H1 (cell line): ENCODE measurements around the gene DCAF7. TPM values are rescaled to one million over a fixed set of nuclear protein-coding genes. Genes with fewer than 3 reads are reported as not detected.

Source experiments
- CTCF ChIA-PET: fragments of 300-600 bp; sonication (Branson Sonifier 250); formaldehyde crosslinking; loops from one replicate; lab custom pipeline; 2021; ENCODE audit not compliant: partially characterized antibody; lab: Charles Lee
- POLR2A ChIA-PET: fragments of 300-600 bp; sonication (Branson Sonifier 250); formaldehyde crosslinking; loops from one replicate; lab custom pipeline; 2021; ENCODE audit warnings: inconsistent platforms; ENCODE audit not compliant: partially characterized antibody; lab: Charles Lee
- DNase-seq, 2 experiments: peaks; one replicate each; pipeline versions ENCODE4 v3.0.0 to v3.0.0-alpha.2; 2010 to 2022; ENCODE audit warnings: low spot score in 2 of 2, low read depth in 1 of 2, mixed read lengths in 1 of 2
- FAIRE-seq: peaks from 2 replicates; lab custom pipeline; 2011; peaks lifted over from hg19 to GRCh38; lab: Jason Lieb, UNC
- H2AFZ ChIP-seq: 2 replicates; pipeline ENCODE4 v1.8.1; 2012; ENCODE audit warnings: low read length, inconsistent platforms
- H2AK5ac ChIP-seq: 2 replicates; pipeline ENCODE4 v1.6.1; 2013; ENCODE audit warnings: low read depth, low read length
- H2BK120ac ChIP-seq: replicated peaks from 2 replicates; pipeline ENCODE3; 2013; ENCODE audit warnings: low read depth, low read length, inconsistent platforms
- H2BK12ac ChIP-seq: 2 replicates; pipeline ENCODE4 v1.6.1; 2013; ENCODE audit warnings: low read depth, low read length
- H2BK15ac ChIP-seq: 2 replicates; pipeline ENCODE4 v1.6.1; 2013; ENCODE audit warnings: low read length
- H2BK20ac ChIP-seq: 2 replicates; pipeline ENCODE4 v1.6.1; 2013; ENCODE audit warnings: low read length
- H2BK5ac ChIP-seq: 2 replicates; pipeline ENCODE4 v1.6.1; 2013; ENCODE audit warnings: low read depth, low read length
- H3K14ac ChIP-seq: 2 replicates; pipeline ENCODE4 v1.6.1; 2013; ENCODE audit warnings: inconsistent platforms; ENCODE audit not compliant: insufficient read length
- H3K18ac ChIP-seq: 2 replicates; pipeline ENCODE4 v1.6.1; 2013; ENCODE audit warnings: low read length; ENCODE audit errors: extremely low read depth
- H3K23ac ChIP-seq: 2 replicates; pipeline ENCODE4 v1.6.1; 2013; ENCODE audit warnings: inconsistent platforms; ENCODE audit not compliant: insufficient read length
- H3K23me2 ChIP-seq: 2 replicates; pipeline ENCODE4 v1.6.1; 2013; ENCODE audit warnings: low read depth, low read length
- H3K27ac ChIP-seq: 2 replicates; pipeline ENCODE4 v1.6.1; 2011; ENCODE audit warnings: low read depth, low read length, inconsistent platforms
- H3K27me3 ChIP-seq, 4 experiments: replicated peaks in 1 of 4; 1 replicate in 1 of 4; 2 replicates in 3 of 4; pipeline versions ENCODE4 v1.6.1 to v1.8.1; 2011 to 2013; ENCODE audit warnings: low read length in 3 of 4, mild to moderate bottlenecking in 3 of 4, inconsistent platforms in 2 of 4, mixed read lengths in 2 of 4, moderate library complexity in 1 of 4; ENCODE audit not compliant: control insufficient read depth in 3 of 4, insufficient read depth in 3 of 4; ENCODE audit errors: extremely low read depth in 1 of 4
- H3K36me3 ChIP-seq, 4 experiments: 2 replicates each; pipeline versions ENCODE4 v1.6.1 to v1.8.1; 2011 to 2013; ENCODE audit warnings: mild to moderate bottlenecking in 4 of 4, low read length in 3 of 4, moderate library complexity in 2 of 4, control low read depth in 1 of 4, inconsistent platforms in 1 of 4; ENCODE audit not compliant: insufficient read depth in 4 of 4, control insufficient read depth in 2 of 4
- H3K4ac ChIP-seq: replicated peaks from 2 replicates; pipeline ENCODE3; 2013; ENCODE audit warnings: low read length, low read depth, mixed read lengths, inconsistent platforms; ENCODE audit not compliant: insufficient read length
- H3K4me1 ChIP-seq, 4 experiments: replicated peaks in 1 of 4; 1 replicate in 1 of 4; 2 replicates in 3 of 4; pipeline versions ENCODE4 v1.6.1 to v1.8.1; 2011 to 2013; ENCODE audit warnings: low read length in 3 of 4, inconsistent platforms in 2 of 4, mixed read lengths in 1 of 4; ENCODE audit not compliant: insufficient read depth in 4 of 4, control insufficient read depth in 3 of 4
- H3K4me2 ChIP-seq, 2 experiments: 2 replicates each; pipeline versions ENCODE4 v1.6.1 to v1.8.1; 2011 to 2013; ENCODE audit warnings: low read depth in 2 of 2, low read length in 2 of 2, control low read depth in 1 of 2, inconsistent platforms in 1 of 2, mild to moderate bottlenecking in 1 of 2; ENCODE audit not compliant: insufficient read depth in 1 of 2
- H3K4me3 ChIP-seq, 4 experiments: fragments of 200-600, 300-600 bp in 1 of 4; sonication (generic), shearing (Covaris generic), sonication (Bioruptor Twin) in 1 of 4; 2 replicates each; pipeline versions ENCODE4 v1.5.1 to v1.8.1; 2011 to 2016; ENCODE audit warnings: low read length in 4 of 4, low read depth in 3 of 4, control low read depth in 2 of 4, inconsistent platforms in 2 of 4, mild to moderate bottlenecking in 2 of 4, mixed read lengths in 1 of 4, moderate library complexity in 1 of 4; ENCODE audit not compliant: insufficient read depth in 2 of 4; ENCODE audit errors: extremely low read depth in 1 of 4
- H3K56ac ChIP-seq: replicated peaks from 2 replicates; pipeline ENCODE3; 2013; ENCODE audit warnings: low read depth, mild to moderate bottlenecking, mixed read lengths, low read length, inconsistent platforms; ENCODE audit not compliant: insufficient read length
- H3K79me1 ChIP-seq: 2 replicates; pipeline ENCODE4 v1.6.1; 2013; ENCODE audit warnings: low read depth, low read length, control low read depth
- H3K79me2 ChIP-seq, 2 experiments: 2 replicates each; pipeline versions ENCODE4 v1.6.1 to v1.8.1; 2012 to 2013; ENCODE audit warnings: low read length in 2 of 2, mild to moderate bottlenecking in 2 of 2, inconsistent platforms in 1 of 2; ENCODE audit not compliant: insufficient read depth in 2 of 2, control insufficient read depth in 1 of 2
- H3K9ac ChIP-seq, 4 experiments: replicated peaks in 1 of 4; 1 replicate in 1 of 4; 2 replicates in 3 of 4; pipeline versions ENCODE4 v1.6.1 to v1.8.1; 2011 to 2013; ENCODE audit warnings: low read depth in 3 of 4, low read length in 3 of 4, control low read depth in 2 of 4, mild to moderate bottlenecking in 2 of 4, moderate library complexity in 2 of 4, inconsistent platforms in 1 of 4; ENCODE audit errors: extremely low read depth in 1 of 4
- H3K9me3 ChIP-seq, 2 experiments: 2 replicates each; pipeline versions ENCODE4 v1.6.1 to v1.8.1; 2012 to 2013; ENCODE audit warnings: mild to moderate bottlenecking in 2 of 2, moderate library complexity in 2 of 2, control low read depth in 1 of 2, inconsistent platforms in 1 of 2, low read depth in 1 of 2, low read length in 1 of 2, mixed read lengths in 1 of 2; ENCODE audit not compliant: insufficient read depth in 2 of 2
- H4K20me1 ChIP-seq, 2 experiments: replicated peaks in 1 of 2; 2 replicates each; pipeline versions ENCODE3 to v1.8.1; 2011 to 2013; ENCODE audit warnings: inconsistent platforms in 2 of 2, low read length in 2 of 2, mild to moderate bottlenecking in 1 of 2; ENCODE audit not compliant: insufficient read depth in 2 of 2, control insufficient read depth in 1 of 2
- H4K5ac ChIP-seq: 2 replicates; pipeline ENCODE4 v1.6.1; 2013; ENCODE audit warnings: low read length, low read depth, mixed read lengths, inconsistent platforms; ENCODE audit not compliant: insufficient read length
- H4K8ac ChIP-seq: 2 replicates; pipeline ENCODE4 v1.8.0; 2013; ENCODE audit warnings: mild to moderate bottlenecking, moderate library complexity, low read length, inconsistent platforms; ENCODE audit not compliant: insufficient read depth; ENCODE audit errors: extremely low read depth
- H4K91ac ChIP-seq: replicated peaks from 2 replicates; pipeline ENCODE3; 2013; ENCODE audit warnings: low read length, mixed read lengths, inconsistent platforms; ENCODE audit not compliant: insufficient read length
- CBX5 ChIP-seq: fragments of 300-800, 300-1000 bp; sonication (generic); IDR thresholded peaks from 2 replicates; pipeline ENCODE4 v1.7.1; 2016; ENCODE audit warnings: antibody characterized with exemption, low read length, low read depth
- EP300 ChIP-seq, 2 experiments: IDR thresholded peaks; 1 replicate in 1 of 2; 2 replicates in 1 of 2; pipeline ENCODE4 v1.6.1; 2011 to 2012; ENCODE audit warnings: low read depth in 2 of 2, low read length in 2 of 2, mild to moderate bottlenecking in 2 of 2, borderline replicate concordance in 1 of 2, inconsistent platforms in 1 of 2, moderate library complexity in 1 of 2
- MAFK ChIP-seq: IDR thresholded peaks from 2 replicates; pipeline ENCODE4 v1.6.1; 2012; ENCODE audit warnings: low read depth, mild to moderate bottlenecking, improper control_type of control experiment, low read length
- NRF1 ChIP-seq: IDR thresholded peaks from 2 replicates; pipeline ENCODE4 v1.6.1; 2011; ENCODE audit warnings: mild to moderate bottlenecking, low read depth, low read length, improper control_type of control experiment
- YY1 ChIP-seq: IDR thresholded peaks from 2 replicates; pipeline ENCODE4 v1.6.1; 2011; ENCODE audit warnings: low read depth, mild to moderate bottlenecking, low read length
- WGBS, 2 experiments: shearing (Covaris generic) in 1 of 2; methylation state at CpG; one replicate each; pipeline versions ENCODE4 v1.1.6 to v1.1.7; 2013 to 2015; ENCODE audit warnings: low lambda C conversion rate in 2 of 2, mixed read lengths in 2 of 2, inconsistent platforms in 1 of 2, low coverage in 1 of 2, missing lambda C conversion rate in 1 of 2; ENCODE audit not compliant: insufficient replicate concordance in 2 of 2, insufficient coverage in 1 of 2, insufficient read length in 1 of 2; ENCODE audit errors: extremely low coverage in 1 of 2, missing lambda C conversion rate in 1 of 2; 5-methylcytosine and 5-hydroxymethylcytosine counted together
- polyA plus RNA-seq, 7 experiments: library from polyadenylated mRNA; depleted of rRNA in 3 of 7; stranded (reverse) in 5 of 7; unstranded in 2 of 7; fragments of >200 nt in 5 of 7; fragments of 200-250 nt in 2 of 7; gene quantifications; 1 replicate in 5 of 7; 2 replicates in 1 of 7; 4 replicates in 1 of 7; pipeline versions ENCODE4 v1.2.1 to v1.2.3, GENCODE V29; 2011 to 2013; ENCODE audit warnings: missing spikeins in 2 of 7, mixed read lengths in 2 of 7
- total RNA-seq: library from RNA; stranded (reverse); fragmentation: NEBNext Ultra II Directional; extraction: Animal tissue kit (Norgen Biotek cat#: 25700); gene quantifications from 2 replicates; pipeline ENCODE4 v1.2.1, GENCODE V29; 2021

Gene DCAF7
- total and polyA plus RNA-seq, 2 of the 8 experiments (the other 6 are each of a cell fraction or from before 2014, with no cell fraction given): 74.9 to 94.1 TPM

- ChIA-PET CTCF (interaction anchor here (0.8 kb wide), 1 partner anchor 101 kb away, joined by 5 read pairs; no protein-coding TSS in a partner anchor), POLR2A (interaction anchor here (1.9 kb wide), 1 partner anchor 16 kb away, joined by 5 read pairs; no protein-coding TSS in a partner anchor)
- no peak for FAIRE-seq
- no peak overlapping the region for H2BK5ac ChIP-seq
- no peak overlapping the region for H2BK15ac ChIP-seq
- 90% methylated on average over 3 of the region's 3 CpGs; no CpG with 5 or more reads in 1 of the 2 experiments for WGBS, 2 experiments
- no peak overlapping the region for H4K91ac ChIP-seq
- no peak overlapping the region for H4K5ac ChIP-seq
- peaks cover 0 to 2% of the 10 kb centered on the region in 2 experiments for H4K20me1 ChIP-seq
- no peak overlapping the region for H3K9ac ChIP-seq
- H2BK12ac ChIP-seq: no peak overlapping the region
- no peak overlapping the region for H3K4me2 ChIP-seq
- no peak overlapping the region for H3K4me3 ChIP-seq
- no peak overlapping the region for H3K23ac ChIP-seq
- H3K14ac ChIP-seq: no peak overlapping the region
- no peak overlapping the region for H2BK20ac ChIP-seq
- H3K27me3 ChIP-seq: no peaks in the 10 kb centered on the region
- no peaks in the 10 kb centered on the region for H3K9me3 ChIP-seq
- H3K79me1 ChIP-seq: no peaks in the 10 kb centered on the region; the same call in 1 of the 2 replicates
- no peak overlapping the region for H2BK120ac ChIP-seq
- H2AFZ ChIP-seq: no peak overlapping the region
- H2AK5ac ChIP-seq: no peak overlapping the region
- H3K56ac ChIP-seq: no peak overlapping the region
- no peak overlapping the region for H3K18ac ChIP-seq
- H3K27ac ChIP-seq: no peak overlapping the region
- DNase-seq: no peak
- H3K36me3 ChIP-seq: peaks cover 3 to 14% (median 12%) of the 10 kb centered on the region in 4 experiments; a peak in 5 of 8 replicates
- H3K4ac ChIP-seq: no peak overlapping the region
- no peaks in the 10 kb centered on the region for H3K79me2 ChIP-seq
- no peak overlapping the region for H4K8ac ChIP-seq
- no peaks in the 10 kb centered on the region; a peak in 1 of 7 replicates for H3K4me1 ChIP-seq
- H3K23me2 ChIP-seq: no peaks in the 10 kb centered on the region; the same call in 1 of the 2 replicates
- no peak for TF ChIP-seq CBX5
- TF ChIP-seq EP300 (IDR thresholded peaks at IDR 0.05; ENCODE audit: borderline replicate concordance in 1 of 2, low read depth in 2 of 2, low read length in 2 of 2): no peak
- no peak for TF ChIP-seq YY1
- TF ChIP-seq MAFK: no peak
- TF ChIP-seq NRF1: no peak
Measured at GRCh38 chr17:63595132-63595531, 44.9 kb downstream of the DCAF7 start.
